ENCODE data around the gene HRAS. TPM values are rescaled to one million over a fixed set of nuclear protein-coding genes. Genes with fewer than 3 reads are reported as not detected.

HRAS gene
- total and polyA plus RNA-seq, 2 donors (not counting 1 experiment from before 2014, with no cell fraction given), result 63.5 to 86.0 TPM

DNA sequence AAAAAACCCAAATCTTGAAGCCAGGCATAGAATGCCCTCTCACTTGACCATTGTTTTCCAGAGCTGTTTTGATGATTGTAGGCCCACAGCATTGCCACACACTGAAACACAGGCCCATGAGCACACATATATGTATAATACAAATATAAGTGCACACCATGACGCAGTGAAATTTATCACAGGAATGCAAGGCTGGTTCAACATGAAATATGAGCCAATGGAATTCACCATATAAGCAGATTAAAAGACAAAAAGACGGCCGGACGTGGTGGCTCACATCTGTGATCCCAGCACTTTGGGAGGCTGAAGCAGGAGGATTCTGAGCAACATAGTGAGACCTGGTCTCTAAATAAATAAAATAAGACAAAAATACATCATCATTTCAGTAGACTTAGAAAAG is 19.0 kb downstream of the HRAS start:
- Mint-ChIP-seq H3K27ac (no peak overlapping the region), H3K4me3 (no peak overlapping the region), H3K4me1 (peaks cover 12% of the 10 kb centered on the region), H3K9me3 (ENCODE audit: insufficient read depth) (peaks cover 3% of the 10 kb centered on the region), H3K27me3 (no peaks in the 10 kb centered on the region)
- Histone ChIP-seq H4K20me1 (ENCODE audit: control insufficient read depth, insufficient read depth, low read length, poor library complexity, severe bottlenecking) (no peaks in the 10 kb centered on the region), H2AFZ (ENCODE audit: insufficient read depth, low read depth, low read length, poor library complexity, severe bottlenecking) (no peak overlapping the region), H3K27me3 (replicated peaks in 1 of 4; ENCODE audit: control extremely low read depth in 1 of 4, control insufficient read depth in 3 of 4, insufficient read depth in 4 of 4, low read length in 3 of 4) (no peaks in the 10 kb centered on the region), H3K9ac (ENCODE audit: low read length) (no peak overlapping the region), H3K9me3 (ENCODE audit: control extremely low read depth in 1 of 3, control insufficient read depth in 2 of 3, insufficient read depth in 1 of 3, low read length in 2 of 3) (peaks cover 0 to 22% (median 0%) of the 10 kb centered on the region in 3 donors), H3K4me1 (ENCODE audit: control insufficient read depth in 2 of 2, insufficient read depth in 2 of 2, low read length in 2 of 2) (peaks cover 3 to 4% of the 10 kb centered on the region in 2 donors), H3K27ac (ENCODE audit: low read length in 2 of 2) (no peak overlapping the region), H3K4me3 (ENCODE audit: control extremely low read depth in 1 of 5, extremely low read depth in 1 of 5, insufficient read depth in 1 of 5, low read depth in 2 of 5, low read length in 4 of 5) (no peak overlapping the region), H3K36me3 (replicated peaks in 1 of 2; ENCODE audit: control extremely low read depth in 1 of 2, control insufficient read depth in 1 of 2, extremely low read depth in 1 of 2, insufficient read depth in 2 of 2, low read length in 1 of 2) (peaks cover 0 to 2% of the 10 kb centered on the region in 2 experiments), H3K79me2 (ENCODE audit: control insufficient read depth, insufficient read depth, low read length) (no peaks in the 10 kb centered on the region), H3K4me2 (replicated peaks; ENCODE audit: low read depth, low read length, poor library complexity, severe bottlenecking) (no peak overlapping the region)
- ChIA-PET CTCF (interaction anchor here (1.0 kb wide), 1 partner anchor 68 kb away, joined by 3 read pairs; no protein-coding TSS in a partner anchor), POLR2A (interaction anchor here (0.6 kb wide), 1 partner anchor 14 kb away, joined by 3 read pairs; no protein-coding TSS in a partner anchor)
- DNase-seq (no peak), ATAC-seq (ENCODE audit: low read depth) (no peak)
- intact Hi-C loops (cut with micrococcal nuclease), result no loop called here
- no CpG with 5 or more reads among the region's 4 CpGs for WGBS (ENCODE audit: insufficient coverage)
- TF ChIP-seq, protein P1, sequence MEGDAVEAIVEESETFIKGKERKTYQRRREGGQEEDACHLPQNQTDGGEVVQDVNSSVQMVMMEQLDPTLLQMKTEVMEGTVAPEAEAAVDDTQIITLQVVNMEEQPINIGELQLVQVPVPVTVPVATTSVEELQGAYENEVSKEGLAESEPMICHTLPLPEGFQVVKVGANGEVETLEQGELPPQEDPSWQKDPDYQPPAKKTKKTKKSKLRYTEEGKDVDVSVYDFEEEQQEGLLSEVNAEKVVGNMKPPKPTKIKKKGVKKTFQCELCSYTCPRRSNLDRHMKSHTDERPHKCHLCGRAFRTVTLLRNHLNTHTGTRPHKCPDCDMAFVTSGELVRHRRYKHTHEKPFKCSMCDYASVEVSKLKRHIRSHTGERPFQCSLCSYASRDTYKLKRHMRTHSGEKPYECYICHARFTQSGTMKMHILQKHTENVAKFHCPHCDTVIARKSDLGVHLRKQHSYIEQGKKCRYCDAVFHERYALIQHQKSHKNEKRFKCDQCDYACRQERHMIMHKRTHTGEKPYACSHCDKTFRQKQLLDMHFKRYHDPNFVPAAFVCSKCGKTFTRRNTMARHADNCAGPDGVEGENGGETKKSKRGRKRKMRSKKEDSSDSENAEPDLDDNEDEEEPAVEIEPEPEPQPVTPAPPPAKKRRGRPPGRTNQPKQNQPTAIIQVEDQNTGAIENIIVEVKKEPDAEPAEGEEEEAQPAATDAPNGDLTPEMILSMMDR (IDR thresholded peaks at IDR 0.05), result no peak
- TF ChIP-seq EZH2 (IDR thresholded peaks at IDR 0.05; ENCODE audit: borderline replicate concordance, insufficient read depth, low read depth, low read length, poor library complexity, severe bottlenecking), result no peak

DNA sequence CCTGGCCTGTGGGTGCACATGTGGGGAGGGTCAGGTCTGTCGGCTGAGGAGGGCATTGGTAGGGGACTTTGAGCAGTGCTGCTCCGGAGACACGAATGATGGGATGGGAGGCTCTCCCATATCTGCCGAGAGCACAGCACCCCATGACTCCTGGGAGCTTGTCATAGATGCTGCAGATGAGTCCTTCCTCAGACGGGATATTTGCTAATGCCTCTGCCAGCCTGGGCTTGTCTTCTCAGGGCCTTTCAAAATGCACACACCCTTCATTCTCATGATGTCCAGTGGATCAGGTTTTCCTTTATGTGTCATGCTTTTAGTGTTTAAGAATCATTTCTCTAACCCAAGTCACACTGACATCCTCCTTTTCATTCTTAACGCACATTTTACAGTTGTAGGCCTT is 20.2 kb downstream of the HRAS start:
- Histone ChIP-seq H2AFZ (ENCODE audit: insufficient read depth, low read depth, low read length, poor library complexity, severe bottlenecking) (no peak overlapping the region), H3K9ac (ENCODE audit: low read length) (no peak overlapping the region), H3K27ac (ENCODE audit: low read length in 2 of 2) (no peak overlapping the region), H3K36me3 (replicated peaks in 1 of 2; ENCODE audit: control extremely low read depth in 1 of 2, control insufficient read depth in 1 of 2, extremely low read depth in 1 of 2, insufficient read depth in 2 of 2, low read length in 1 of 2) (peaks cover 0 to 2% of the 10 kb centered on the region in 2 experiments), H3K79me2 (ENCODE audit: control insufficient read depth, insufficient read depth, low read length) (peaks cover under 1% of the 10 kb centered on the region), H3K4me3 (ENCODE audit: control extremely low read depth in 1 of 5, extremely low read depth in 1 of 5, insufficient read depth in 1 of 5, low read depth in 2 of 5, low read length in 4 of 5) (no peak overlapping the region), H3K27me3 (replicated peaks in 1 of 4; ENCODE audit: control extremely low read depth in 1 of 4, control insufficient read depth in 3 of 4, insufficient read depth in 4 of 4, low read length in 3 of 4) (no peaks in the 10 kb centered on the region), H4K20me1 (ENCODE audit: control insufficient read depth, insufficient read depth, low read length, poor library complexity, severe bottlenecking) (no peaks in the 10 kb centered on the region), H3K9me3 (ENCODE audit: control extremely low read depth in 1 of 3, control insufficient read depth in 2 of 3, insufficient read depth in 1 of 3, low read length in 2 of 3) (peaks cover 0 to 22% (median 0%) of the 10 kb centered on the region in 3 donors), H3K4me1 (ENCODE audit: control insufficient read depth in 2 of 2, insufficient read depth in 2 of 2, low read length in 2 of 2) (peaks cover 3 to 4% of the 10 kb centered on the region in 2 donors), H3K4me2 (replicated peaks; ENCODE audit: low read depth, low read length, poor library complexity, severe bottlenecking) (no peak overlapping the region)
- DNase-seq (no peak), ATAC-seq (ENCODE audit: low read depth) (no peak)
- Mint-ChIP-seq H3K27me3 (no peaks in the 10 kb centered on the region), H3K27ac (no peak overlapping the region), H3K4me1 (peaks cover 9% of the 10 kb centered on the region), H3K9me3 (ENCODE audit: insufficient read depth) (peaks cover 3% of the 10 kb centered on the region), H3K4me3 (no peak overlapping the region)
- ChIA-PET POLR2A (no interaction called here), CTCF (no interaction called here)
- intact Hi-C loops (cut with micrococcal nuclease), result no loop called here
- WGBS (ENCODE audit: insufficient coverage), result 78% methylated on average over 6 of the region's 6 CpGs
- no peak for TF ChIP-seq EZH2 (IDR thresholded peaks at IDR 0.05; ENCODE audit: borderline replicate concordance, insufficient read depth, low read depth, low read length, poor library complexity, severe bottlenecking)
- TF ChIP-seq, protein P1 (IDR thresholded peaks at IDR 0.05), result no peak

Measured in B cell (primary cell).